ENCODE results near the gene LRRC36. TPM values are rescaled to one million over a fixed set of nuclear protein-coding genes. Genes with fewer than 3 reads are reported as not detected.

LRRC36 gene
- polyA plus RNA-seq, 1 donor (not counting 4 experiments of a cell fraction or from before 2014, with no cell fraction given): not detected

DNA sequence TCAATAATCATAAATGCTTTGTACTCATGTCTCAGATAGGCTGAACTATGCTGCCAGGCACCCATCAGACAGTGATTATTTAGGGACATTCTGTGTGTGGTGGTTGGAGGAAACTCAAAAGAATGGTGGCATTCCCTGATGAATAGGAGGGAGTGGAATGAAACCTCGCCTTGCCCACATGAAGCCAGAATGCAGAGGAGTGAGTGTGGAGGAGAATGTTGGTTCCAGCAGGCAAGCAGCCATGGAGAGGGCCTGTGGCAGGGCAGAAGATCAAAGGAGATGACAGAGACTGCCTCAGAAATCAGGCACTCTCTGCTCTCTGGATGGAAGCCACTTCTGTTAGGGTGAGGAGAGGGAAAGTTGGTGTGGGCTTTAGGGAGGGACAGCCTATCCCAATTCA lies 22.6 kb upstream of the LRRC36 start:
- Histone ChIP-seq H3K27ac (ENCODE audit: control insufficient read depth, insufficient read depth, low read length) (no peak overlapping the region), H3K79me2 (ENCODE audit: control insufficient read depth, insufficient read depth, low read length) (no peaks in the 10 kb centered on the region), H4K20me1 (ENCODE audit: control insufficient read depth, extremely low read depth, insufficient read depth, low read length) (no peaks in the 10 kb centered on the region), H2AFZ (ENCODE audit: control insufficient read depth, low read length) (no peak overlapping the region), H3K4me2 (ENCODE audit: control insufficient read depth, extremely low read depth, insufficient read depth, low read depth, low read length) (no peak overlapping the region), H3K9ac (ENCODE audit: control insufficient read depth, extremely low read depth, insufficient read depth, low read length) (no peak overlapping the region), H3K9me3 (ENCODE audit: control insufficient read depth, low read depth, low read length) (no peaks in the 10 kb centered on the region), H3K36me3 (ENCODE audit: control insufficient read depth in 2 of 2, extremely low read depth in 1 of 2, insufficient read depth in 2 of 2, low read length in 2 of 2) (no peaks in the 10 kb centered on the region), H3K27me3 (ENCODE audit: control insufficient read depth, extremely low read depth, insufficient read depth, low read length) (peaks cover 10% of the 10 kb centered on the region), H3K4me1 (ENCODE audit: control insufficient read depth, extremely low read depth, insufficient read depth, low read length) (no peaks in the 10 kb centered on the region), H3K4me3 (ENCODE audit: control insufficient read depth in 2 of 3, extremely low read depth in 1 of 3, insufficient read depth in 2 of 3, low read depth in 1 of 3, low read length in 3 of 3) (no peak overlapping the region), H3K9me1 (ENCODE audit: control insufficient read depth, extremely low read depth, insufficient read depth, low read length) (no peaks in the 10 kb centered on the region)
- TF ChIP-seq EZH2 (IDR thresholded peaks at IDR 0.05; ENCODE audit: low read length): no peak
- TF ChIP-seq, protein P1, sequence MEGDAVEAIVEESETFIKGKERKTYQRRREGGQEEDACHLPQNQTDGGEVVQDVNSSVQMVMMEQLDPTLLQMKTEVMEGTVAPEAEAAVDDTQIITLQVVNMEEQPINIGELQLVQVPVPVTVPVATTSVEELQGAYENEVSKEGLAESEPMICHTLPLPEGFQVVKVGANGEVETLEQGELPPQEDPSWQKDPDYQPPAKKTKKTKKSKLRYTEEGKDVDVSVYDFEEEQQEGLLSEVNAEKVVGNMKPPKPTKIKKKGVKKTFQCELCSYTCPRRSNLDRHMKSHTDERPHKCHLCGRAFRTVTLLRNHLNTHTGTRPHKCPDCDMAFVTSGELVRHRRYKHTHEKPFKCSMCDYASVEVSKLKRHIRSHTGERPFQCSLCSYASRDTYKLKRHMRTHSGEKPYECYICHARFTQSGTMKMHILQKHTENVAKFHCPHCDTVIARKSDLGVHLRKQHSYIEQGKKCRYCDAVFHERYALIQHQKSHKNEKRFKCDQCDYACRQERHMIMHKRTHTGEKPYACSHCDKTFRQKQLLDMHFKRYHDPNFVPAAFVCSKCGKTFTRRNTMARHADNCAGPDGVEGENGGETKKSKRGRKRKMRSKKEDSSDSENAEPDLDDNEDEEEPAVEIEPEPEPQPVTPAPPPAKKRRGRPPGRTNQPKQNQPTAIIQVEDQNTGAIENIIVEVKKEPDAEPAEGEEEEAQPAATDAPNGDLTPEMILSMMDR (optimal IDR thresholded peaks at IDR 0.05 in 1 of 3, IDR thresholded peaks at IDR 0.05 in 1 of 3, conservative IDR thresholded peaks at IDR 0.05 in 1 of 3; ENCODE audit: extremely low read depth in 1 of 3, insufficient read depth in 2 of 3, low read length in 3 of 3): no peak
- DNase-seq (ENCODE audit: low read depth, low spot score): no peak
- dilution Hi-C loops (cut with MboI; ENCODE audit: extremely low pct_ligation_motif_present, low sequenced_read_pairs): no loop called here
- no peak for FAIRE-seq

DNA sequence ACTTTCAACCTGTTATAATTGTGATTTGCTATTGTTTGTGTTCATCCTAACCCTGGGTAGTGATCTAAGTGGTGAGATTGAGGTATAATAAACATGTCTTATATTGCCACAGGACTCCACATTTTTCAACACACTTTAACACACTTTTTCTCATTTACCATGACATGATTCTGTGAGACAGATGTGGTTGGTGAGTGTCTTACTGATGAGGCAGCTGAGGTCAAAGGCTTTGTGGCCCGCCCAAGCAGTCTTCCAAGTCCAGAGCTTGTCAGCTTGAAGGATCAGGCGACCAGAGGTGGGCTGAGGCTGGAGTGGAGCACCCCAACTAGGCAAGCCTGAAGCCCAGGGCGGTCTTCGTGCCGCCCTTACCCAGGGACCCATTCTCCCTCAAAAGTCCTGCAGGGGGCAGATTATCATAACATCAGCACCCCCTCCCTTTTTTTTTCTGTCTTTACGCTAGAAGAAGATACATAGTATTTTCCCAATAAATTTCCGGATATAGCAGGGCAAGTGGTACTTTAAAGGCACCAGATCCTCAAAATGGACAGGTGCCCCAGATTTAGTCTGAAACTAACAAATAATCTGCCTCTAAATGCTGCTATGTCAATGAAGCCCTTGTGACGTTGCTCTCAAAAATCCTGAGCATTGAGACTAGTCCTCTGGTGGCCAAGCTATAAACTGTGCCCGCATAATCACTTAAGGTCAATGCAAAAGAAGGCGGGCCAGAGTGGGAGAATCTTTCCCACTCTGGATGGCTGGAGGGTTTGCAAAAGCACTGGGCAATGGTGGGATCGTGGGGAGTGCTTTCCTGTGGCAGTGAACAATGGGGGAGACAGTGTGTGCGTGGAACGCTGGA lies 21.2 kb upstream of the LRRC36 start:
- Histone ChIP-seq H3K27ac (ENCODE audit: control insufficient read depth, insufficient read depth, low read length) (no peak overlapping the region), H3K4me3 (ENCODE audit: control insufficient read depth in 2 of 3, extremely low read depth in 1 of 3, insufficient read depth in 2 of 3, low read depth in 1 of 3, low read length in 3 of 3) (no peak overlapping the region), H2AFZ (ENCODE audit: control insufficient read depth, low read length) (no peak overlapping the region), H3K36me3 (ENCODE audit: control insufficient read depth in 2 of 2, extremely low read depth in 1 of 2, insufficient read depth in 2 of 2, low read length in 2 of 2) (no peaks in the 10 kb centered on the region), H3K9ac (ENCODE audit: control insufficient read depth, extremely low read depth, insufficient read depth, low read length) (no peak overlapping the region), H3K9me3 (ENCODE audit: control insufficient read depth, low read depth, low read length) (no peaks in the 10 kb centered on the region), H4K20me1 (ENCODE audit: control insufficient read depth, extremely low read depth, insufficient read depth, low read length) (no peaks in the 10 kb centered on the region), H3K79me2 (ENCODE audit: control insufficient read depth, insufficient read depth, low read length) (no peaks in the 10 kb centered on the region), H3K27me3 (ENCODE audit: control insufficient read depth, extremely low read depth, insufficient read depth, low read length) (peaks cover 7% of the 10 kb centered on the region), H3K9me1 (ENCODE audit: control insufficient read depth, extremely low read depth, insufficient read depth, low read length) (no peaks in the 10 kb centered on the region), H3K4me2 (ENCODE audit: control insufficient read depth, extremely low read depth, insufficient read depth, low read depth, low read length) (no peak overlapping the region), H3K4me1 (ENCODE audit: control insufficient read depth, extremely low read depth, insufficient read depth, low read length) (no peaks in the 10 kb centered on the region)
- TF ChIP-seq EZH2 (IDR thresholded peaks at IDR 0.05; ENCODE audit: low read length): no peak
- FAIRE-seq (no peak), DNase-seq (ENCODE audit: low read depth, low spot score) (no peak)
- dilution Hi-C loops (cut with MboI; ENCODE audit: extremely low pct_ligation_motif_present, low sequenced_read_pairs): no loop called here

Measured in keratinocyte (primary cell).